Posterior cingulate gyrus (tissue), 11 donors: ENCODE results near the gene ZFP62.

Experiments
- DNase-seq, 10 donors: peaks; one replicate each; pipeline versions ENCODE4 v3.0.0 to v3.0.0-alpha.2; 2020 to 2021; ENCODE audit warnings: mixed read lengths in 3 of 10
- intact Hi-C: fragments of 100-400 bp; cut with DNase I; formaldehyde crosslinking; loops from one replicate; pipeline ENCODE4 v1.15.1; 2023

Gene ZFP62

DNA sequence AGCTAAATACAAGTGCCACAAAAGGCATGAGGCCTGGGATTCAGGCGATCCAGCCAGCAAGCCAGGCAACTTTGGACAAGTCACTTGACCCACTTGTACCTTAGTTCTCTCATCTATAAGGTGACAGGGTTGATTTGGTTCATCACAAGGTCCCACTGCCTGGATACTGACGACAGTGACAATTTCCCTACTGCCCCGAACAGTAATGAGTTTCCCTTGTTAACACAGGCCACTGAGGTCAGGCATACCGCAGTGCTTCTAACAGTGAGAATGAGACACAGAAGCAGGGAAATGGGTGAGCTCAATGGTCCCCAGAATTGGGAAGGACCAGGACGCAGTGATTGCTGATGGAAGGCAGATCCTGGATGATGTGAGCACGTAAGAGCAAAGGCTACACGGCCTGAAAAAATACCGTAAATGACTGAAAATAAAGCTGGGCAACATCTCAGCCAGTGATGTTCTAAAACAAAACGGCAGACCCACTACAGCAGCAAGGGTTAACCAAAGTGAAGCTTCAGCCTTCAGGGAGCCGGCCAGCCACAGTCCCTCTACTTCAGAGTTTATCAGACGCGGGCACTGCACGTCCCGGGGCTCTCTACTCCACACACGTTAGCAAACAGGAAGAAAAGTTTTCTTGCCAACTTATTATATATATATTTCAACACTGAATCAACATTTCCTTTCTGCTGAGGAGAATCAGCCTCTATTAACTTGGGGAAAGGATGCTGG lies 59.3 kb downstream of the ZFP62 start:
- no peak for DNase-seq
- intact Hi-C loops = no loop called here

DNA sequence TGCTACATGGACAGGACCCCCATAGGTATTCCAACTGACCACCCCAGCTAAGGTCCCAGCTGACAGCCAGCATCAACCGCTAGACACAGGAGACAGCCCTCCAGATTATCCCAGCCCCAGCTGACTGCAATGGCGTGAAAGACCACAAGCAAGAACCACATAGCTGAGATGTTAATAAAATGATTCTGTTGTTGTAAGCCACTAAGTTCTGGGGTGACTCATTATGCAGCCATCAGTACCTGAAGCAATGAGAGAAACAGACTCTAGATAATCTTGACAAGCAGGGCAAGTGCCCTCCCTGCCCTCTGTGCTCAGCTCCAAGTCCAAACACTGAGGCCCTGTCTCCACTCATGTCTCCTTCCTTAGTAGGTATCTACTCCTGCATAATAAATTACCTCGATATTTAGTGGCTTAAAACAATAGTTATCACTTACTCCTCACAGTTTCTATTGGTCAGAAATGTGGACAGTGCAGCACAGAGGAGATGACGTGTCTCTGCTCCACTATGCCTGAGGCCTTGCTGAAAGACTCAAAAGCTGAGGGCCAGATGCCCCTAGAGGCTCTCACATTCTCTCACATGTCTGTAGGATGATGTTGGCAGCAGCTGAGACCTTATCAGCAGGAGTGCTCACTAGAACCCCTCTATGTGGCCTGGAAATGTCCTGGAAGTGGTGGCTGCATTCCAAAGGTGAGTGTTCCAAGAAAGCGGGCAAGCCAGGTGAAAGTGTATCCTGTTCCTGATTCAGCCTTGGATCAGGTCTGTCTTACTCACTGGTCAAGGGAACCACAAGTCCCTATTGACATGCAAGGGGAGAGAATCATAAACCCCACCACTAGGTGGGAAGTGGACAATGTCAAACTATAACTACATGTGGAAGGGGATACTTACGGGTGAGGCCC lies 60.9 kb downstream of the ZFP62 start:
- intact Hi-C loops = no loop called here
- DNase-seq = peak in 1 of 10 donors; percentile 19

DNA sequence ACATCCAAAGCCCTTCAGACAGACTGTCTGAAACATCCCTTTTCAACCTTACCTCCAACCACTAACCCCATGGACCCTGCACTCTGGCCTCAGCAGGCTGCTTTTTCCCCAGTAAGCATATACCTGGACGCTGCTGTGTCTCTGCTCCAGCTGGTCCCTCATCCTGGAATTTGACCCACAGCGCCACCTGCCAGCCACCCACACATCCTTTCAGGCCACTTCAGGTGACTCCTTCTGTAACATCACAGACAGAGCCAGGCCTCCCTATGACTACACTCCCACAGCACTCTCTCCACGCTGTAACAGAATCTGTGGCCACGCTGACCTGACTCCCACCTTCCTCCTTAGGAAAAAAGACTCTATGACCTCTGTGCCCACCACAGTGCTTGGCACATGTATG lies 61.9 kb downstream of the ZFP62 start:
- DNase-seq = peak in 1 of 10 donors; percentile 49
- intact Hi-C loops = no loop called here

DNA sequence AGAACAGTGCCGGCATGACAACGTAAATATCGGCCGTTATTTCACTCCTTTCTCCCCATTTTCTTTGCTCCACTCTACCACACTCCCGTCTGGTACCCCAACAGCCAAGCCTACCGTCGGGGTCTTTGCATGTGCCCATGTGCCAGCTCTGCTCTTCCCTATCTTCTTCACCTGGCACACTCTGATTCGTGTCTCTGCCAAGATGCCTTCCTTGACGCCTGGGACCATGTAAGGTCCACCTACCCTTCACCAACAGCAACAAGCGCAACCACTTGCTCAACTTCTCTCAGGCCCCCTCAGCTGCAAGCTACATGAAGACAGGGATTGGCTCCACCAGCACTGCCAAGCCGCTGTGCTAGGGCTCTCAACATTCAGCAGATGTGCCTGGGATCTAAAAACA lies 62.9 kb downstream of the ZFP62 start:
- intact Hi-C loops = no loop called here
- DNase-seq = peak in 1 of 10 donors; percentile 17
